LoVo (cell line): ENCODE measurements around the gene ZNF787.
A peak's percentile ranks its signal among the peaks of the same experiment; 100 is the strongest.

ENCODE experiments used
- DNase-seq: peaks from one replicate; pipeline ENCODE4 v3.0.0-alpha.2; 2016; ENCODE audit warnings: low spot score

Gene ZNF787

GRCh38 chr19:56144376-56144775, 23.3 kb upstream of the ZNF787 start:
- DNase-seq: no peak

- no peak for DNase-seq
These were observed 21.9 kb upstream of the ZNF787 start for GRCh38 chr19:56142897-56143434.

GRCh38 chr19:56142087-56142787, 21.1 kb upstream of the ZNF787 start:
- no peak for DNase-seq

DNA sequence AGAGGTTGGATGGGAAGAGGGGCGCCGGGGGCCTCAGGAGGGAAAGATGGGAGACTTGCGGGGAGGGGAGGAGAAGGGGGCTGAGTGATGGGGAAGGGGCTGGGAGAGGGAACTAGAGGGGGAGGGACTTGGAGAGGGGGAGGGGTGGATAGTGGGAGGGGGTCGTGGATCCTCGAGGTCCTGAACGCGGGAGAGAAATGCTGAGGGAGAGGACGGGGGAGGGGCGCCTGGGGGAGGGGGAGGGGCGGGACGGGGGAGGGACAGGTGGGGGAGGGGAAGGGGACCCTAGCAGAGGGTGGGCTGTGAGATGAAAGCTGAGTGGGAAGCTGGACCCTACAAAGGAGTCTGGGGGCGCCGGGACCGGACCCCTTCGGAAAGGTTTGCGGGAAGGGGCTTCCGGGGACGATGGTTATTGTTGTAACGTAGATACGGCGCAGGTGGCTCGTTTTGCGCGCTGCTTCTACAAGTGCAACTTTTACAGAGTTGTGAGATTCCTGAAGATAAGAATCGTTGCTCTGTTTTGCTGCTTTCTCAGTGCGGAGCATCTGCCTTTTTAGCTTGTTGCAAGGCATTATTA, 20.4 kb upstream of the ZNF787 start:
- no peak for DNase-seq

GRCh38 chr19:56140583-56141416, 19.7 kb upstream of the ZNF787 start, which contains the start of gene ZNF444:
Gene ZNF444, plus strand, starts transcription at chr19:56141287. Its CDS starts 5,625 bp downstream, at chr19:56146912.
- DNase-seq: peak; percentile 97

- DNase-seq: no peak
These were observed 18.9 kb upstream of the ZNF787 start for GRCh38 chr19:56139847-56140582.

GRCh38 chr19:56138069-56138468, 17.0 kb upstream of the ZNF787 start:
- no peak for DNase-seq

- no peak for DNase-seq
These were observed 16.3 kb upstream of the ZNF787 start for GRCh38 chr19:56137405-56137804.

DNA sequence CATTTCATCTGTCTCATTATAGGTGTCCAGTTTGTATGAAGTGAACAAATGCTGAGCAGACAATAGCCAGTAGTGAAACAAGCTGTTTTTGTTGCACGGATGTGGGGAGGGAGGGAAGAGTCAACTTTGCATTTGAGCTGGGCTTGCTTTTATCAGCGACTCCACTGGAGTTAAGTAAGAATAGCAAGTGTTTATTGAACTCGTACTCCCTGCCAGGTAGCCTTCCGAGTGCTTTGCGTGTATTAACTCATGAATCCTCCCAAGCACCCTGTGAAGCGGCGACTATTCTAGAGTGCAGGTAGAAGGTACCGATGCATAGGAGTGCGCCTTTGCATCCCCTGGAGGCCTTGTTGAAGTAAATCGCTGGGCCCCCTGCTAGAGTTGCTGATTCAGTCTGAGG, 15.3 kb upstream of the ZNF787 start:
- DNase-seq: no peak

- DNase-seq: no peak
These were observed 13.5 kb upstream of the ZNF787 start for GRCh38 chr19:56134654-56134921.

DNA sequence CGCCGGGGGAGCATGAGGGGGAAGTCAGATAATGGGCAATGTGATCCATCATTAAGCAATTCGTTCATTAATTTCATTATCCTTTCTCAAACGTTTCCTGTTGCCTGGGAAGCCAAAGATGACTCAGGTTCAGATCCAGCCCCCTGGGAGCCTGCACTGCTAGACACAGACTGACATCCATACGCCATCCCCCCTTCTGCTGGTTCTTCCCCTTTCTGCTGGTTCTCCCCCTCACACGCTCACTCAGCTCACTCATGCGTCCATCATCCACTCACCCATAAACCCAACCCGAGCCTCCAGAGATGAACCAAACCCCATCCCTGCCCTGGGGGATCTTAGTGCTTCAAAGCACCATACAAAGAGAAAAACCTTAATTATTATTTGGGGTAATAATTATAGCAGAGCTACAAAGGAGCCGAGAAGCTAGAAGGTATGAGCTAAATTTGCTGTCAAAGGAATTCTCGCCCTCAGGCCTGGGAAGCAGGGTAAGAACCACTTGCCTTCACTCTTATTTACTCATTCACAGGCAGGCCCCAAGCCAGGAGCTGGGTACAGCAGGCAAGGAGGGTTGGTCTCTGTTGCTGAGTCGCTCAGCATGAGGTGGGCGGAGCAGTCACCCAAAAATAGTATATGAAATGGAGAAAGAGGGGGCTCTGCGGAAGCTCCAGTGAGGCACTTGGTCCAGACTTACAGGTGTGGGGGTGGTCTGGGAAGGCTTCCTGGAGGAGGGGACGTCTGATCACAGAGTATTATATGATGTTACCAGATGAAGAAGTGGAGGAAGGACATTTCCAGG, 13.0 kb upstream of the ZNF787 start:
- DNase-seq: no peak

DNA sequence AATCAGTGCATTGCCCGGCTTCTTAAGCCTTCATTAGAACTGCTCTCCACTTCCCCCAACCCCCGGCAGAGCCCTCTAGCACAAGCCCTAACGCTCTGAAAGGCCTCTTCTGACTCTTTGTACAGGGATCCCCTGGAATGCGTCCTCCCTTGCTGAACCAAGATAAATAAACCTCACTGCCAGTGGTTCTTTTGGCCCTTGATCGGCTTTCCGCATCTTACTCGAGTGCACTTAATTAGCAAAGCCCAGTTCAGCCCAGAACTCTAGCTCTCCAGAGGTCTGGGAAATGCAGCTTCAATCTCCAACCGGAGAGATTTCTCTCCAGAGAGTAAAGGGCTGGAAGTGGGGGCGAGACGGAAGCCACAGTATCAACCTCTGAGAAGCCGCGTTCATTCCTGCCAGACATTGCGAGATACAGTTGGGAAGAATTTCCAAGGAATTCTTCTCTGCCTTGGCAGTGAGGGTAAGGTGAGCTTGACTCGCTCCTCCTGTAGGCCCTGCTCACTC, 11.3 kb upstream of the ZNF787 start:
- DNase-seq: no peak

DNA sequence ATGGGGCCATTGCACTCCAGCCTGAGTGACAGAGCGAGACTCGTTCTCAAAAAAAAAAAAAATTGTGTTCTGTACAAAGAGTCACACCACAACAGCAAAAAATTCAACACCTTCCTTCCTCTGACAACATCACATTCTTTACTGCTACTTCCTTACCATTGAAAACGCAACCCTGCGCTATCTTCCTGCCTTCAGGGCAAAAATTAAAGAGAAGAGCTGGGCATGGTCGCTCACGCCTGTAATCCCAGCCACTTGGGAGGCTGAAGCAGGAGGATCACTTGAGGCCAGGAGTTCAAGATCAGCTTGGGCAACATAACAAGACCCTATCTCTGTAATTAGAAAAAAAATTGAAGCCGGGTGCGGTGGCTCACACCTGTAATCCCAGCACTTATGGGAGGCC, 10.6 kb upstream of the ZNF787 start:
- no peak for DNase-seq

DNA sequence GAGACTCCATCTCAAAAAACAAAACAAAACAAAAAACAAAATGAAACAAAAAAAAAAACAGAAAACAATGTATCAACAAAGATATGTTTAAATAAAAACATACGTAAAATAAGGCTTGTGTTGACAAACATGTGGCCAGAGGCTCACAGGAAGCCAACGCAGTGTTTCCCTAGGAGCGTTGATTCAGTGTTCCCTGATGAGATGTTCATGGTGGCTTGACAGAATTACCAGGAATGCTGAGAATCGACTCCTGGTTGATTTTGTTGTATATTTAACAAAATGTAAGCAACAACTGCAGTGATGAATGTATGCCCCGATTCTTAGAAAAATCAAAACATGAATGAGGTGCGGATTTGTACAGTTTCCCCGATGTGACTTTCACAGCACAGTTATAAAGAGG, 8.9 kb upstream of the ZNF787 start:
- no peak for DNase-seq

DNA sequence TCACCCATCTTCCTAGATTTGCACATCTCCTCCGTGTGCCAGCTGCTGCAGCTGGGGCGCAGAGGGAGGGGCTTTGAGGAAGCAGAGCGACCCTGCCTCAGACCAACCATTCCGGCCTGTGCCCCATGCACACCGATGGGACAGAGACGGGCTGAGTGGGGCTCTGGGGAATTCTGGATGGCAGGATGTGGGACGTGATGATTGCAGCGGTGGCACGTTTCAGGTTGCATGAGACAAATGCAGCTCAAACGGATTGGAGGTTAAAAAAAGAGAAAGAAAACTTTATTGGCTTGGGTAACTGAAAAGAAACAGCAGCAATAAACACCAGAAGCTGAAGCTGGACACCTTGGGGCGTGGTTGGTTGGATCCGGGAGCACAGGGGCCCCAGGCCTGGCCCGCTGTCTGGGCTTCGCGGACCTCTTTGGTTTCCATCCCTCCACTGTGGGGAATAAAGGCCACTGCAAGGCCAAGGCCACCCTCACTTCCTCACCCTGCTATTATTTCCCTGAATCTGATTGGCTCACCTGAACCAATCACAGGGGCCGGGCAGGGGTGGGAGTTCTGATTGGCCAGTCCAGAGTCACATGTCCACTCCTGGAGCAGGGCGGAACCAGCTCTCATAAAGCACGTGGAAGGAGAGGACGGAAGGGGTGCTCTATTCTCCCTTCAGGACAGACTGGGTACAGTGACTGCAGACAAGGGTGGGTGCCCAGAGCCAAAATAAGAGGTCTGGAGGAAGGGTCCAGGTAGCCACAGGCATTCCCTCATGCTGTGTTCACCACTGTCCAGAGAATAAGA, 6.1 kb upstream of the ZNF787 start:
- DNase-seq: no peak

GRCh38 chr19:56125806-56126590, 4.9 kb upstream of the ZNF787 start:
- no peak for DNase-seq

DNA sequence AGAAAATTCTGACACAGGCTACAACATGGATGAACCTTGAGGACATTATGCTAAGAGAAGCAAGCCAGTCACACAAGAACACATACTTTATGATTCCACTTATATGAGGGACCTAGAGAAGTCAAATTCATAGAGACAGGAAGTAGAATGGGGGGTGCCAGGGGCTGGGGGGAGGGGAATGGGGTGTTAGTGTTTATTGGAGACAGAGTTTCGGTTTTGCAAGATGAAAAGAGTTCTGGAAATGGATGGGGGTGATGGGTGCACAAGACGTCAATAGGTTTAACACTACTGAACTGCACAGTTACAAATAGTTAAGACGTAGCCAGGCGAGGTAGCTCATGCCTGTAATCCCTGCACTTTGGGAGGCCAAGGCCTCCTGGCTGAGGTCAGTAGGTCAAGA, 3.5 kb upstream of the ZNF787 start:
- DNase-seq: no peak

DNA sequence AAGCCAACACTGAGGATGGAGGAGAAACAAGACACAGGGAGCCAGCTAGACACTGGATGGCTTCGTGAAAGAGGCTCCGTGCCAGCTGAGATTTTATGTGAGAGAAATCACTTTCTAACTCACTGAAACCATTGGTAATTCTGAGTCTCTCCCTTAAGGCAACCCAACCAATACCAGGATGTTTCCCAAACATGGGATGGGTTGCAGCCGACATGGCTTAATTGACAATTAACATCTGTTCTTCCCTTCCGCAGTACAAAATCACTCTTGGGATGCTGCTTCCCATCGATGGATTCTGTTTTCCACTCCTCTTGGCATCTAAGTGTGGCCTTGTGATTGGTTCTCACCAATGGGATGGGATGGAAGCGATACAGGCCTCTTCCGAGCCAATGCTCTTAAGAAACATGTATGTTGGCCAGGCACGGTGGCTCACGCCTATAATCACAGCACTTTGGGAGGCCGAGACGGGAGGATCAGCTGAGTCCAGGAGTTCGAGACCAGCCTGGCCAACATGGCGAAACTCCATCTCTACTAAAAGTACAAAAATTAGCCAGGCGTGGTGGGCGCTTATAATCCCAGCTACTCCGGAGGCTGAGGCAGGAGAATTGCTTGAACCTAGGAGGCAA, 2.3 kb upstream of the ZNF787 start:
- DNase-seq: no peak
